SK-N-SH (cell line): ENCODE data around the gene FAM240B. TPM values are rescaled to one million over a fixed set of nuclear protein-coding genes. Genes with fewer than 3 reads are reported as not detected.

Experiments
- CTCF ChIA-PET: fragments of 300-600, 350-600 bp; formaldehyde crosslinking; extraction: SDS; loops from one replicate; lab custom pipeline; 2021; lab: Yijun Ruan, JAX
- POLR2A ChIA-PET: fragments of 350-600 bp; sonication (Branson Sonifier 250); formaldehyde crosslinking; extraction: SDS; loops from one replicate; lab custom pipeline; 2020; ENCODE audit warnings: antibody characterized with exemption, inconsistent platforms; lab: Yijun Ruan, JAX
- DNase-seq: peaks from one replicate; pipeline ENCODE4 v3.0.0; 2012
- H2AFZ ChIP-seq: fragments of 200-600 bp; sonication (generic); 2 replicates; pipeline ENCODE4 v1.8.1; 2016; ENCODE audit warnings: antibody characterized with exemption, mild to moderate bottlenecking, low read depth
- H3F3A ChIP-seq: fragments of 200-600 bp; sonication (generic); replicated peaks from 2 replicates; pipeline ENCODE3; 2016; ENCODE audit warnings: antibody characterized with exemption, mild to moderate bottlenecking; ENCODE audit not compliant: insufficient read depth
- H3K27ac ChIP-seq, 2 experiments: fragments of 200-500 bp in 1 of 2; fragments of 200-600 bp in 1 of 2; sonication (Bioruptor generic) in 1 of 2; sonication (generic), shearing (Covaris generic) in 1 of 2; 2 replicates each; pipeline versions ENCODE4 v1.5.1 to v1.6.1; 2014 to 2016; ENCODE audit warnings: low read depth in 2 of 2, inconsistent platforms in 1 of 2, low read length in 1 of 2, mild to moderate bottlenecking in 1 of 2, mixed read lengths in 1 of 2
- H3K27me3 ChIP-seq: fragments of 200-600 bp; sonication (generic), shearing (Covaris generic); 2 replicates; pipeline ENCODE4 v1.6.1; 2016; ENCODE audit warnings: mixed run types; ENCODE audit not compliant: insufficient read depth
- H3K36me3 ChIP-seq, 2 experiments: fragments of 200-500 bp in 1 of 2; fragments of 200-600 bp in 1 of 2; sonication (Bioruptor generic) in 1 of 2; sonication (generic) in 1 of 2; replicated peaks in 1 of 2; 2 replicates each; pipeline versions ENCODE3 to v1.5.1; 2014 to 2016; ENCODE audit warnings: low read length in 1 of 2, mild to moderate bottlenecking in 1 of 2; ENCODE audit not compliant: insufficient read depth in 2 of 2, control insufficient read depth in 1 of 2
- H3K4me1 ChIP-seq, 2 experiments: fragments of 200-500 bp in 1 of 2; fragments of 200-600 bp in 1 of 2; sonication (Bioruptor generic) in 1 of 2; sonication (generic), shearing (Covaris generic) in 1 of 2; 2 replicates each; pipeline versions ENCODE4 v1.5.1 to v1.6.1; 2014 to 2016; ENCODE audit warnings: low read depth in 1 of 2, low read length in 1 of 2, mixed run types in 1 of 2; ENCODE audit not compliant: insufficient read depth in 2 of 2, control insufficient read depth in 1 of 2
- H3K4me2 ChIP-seq: fragments of 200-600 bp; sonication (generic), shearing (Covaris generic); 2 replicates; pipeline ENCODE4 v1.6.1; 2017; ENCODE audit warnings: mixed run types
- H3K4me3 ChIP-seq, 2 experiments: fragments of 200-500 bp in 1 of 2; fragments of 200-600 bp in 1 of 2; sonication (Bioruptor generic) in 1 of 2; sonication (generic), shearing (Covaris generic) in 1 of 2; 2 replicates each; pipeline versions ENCODE4 v1.5.1 to v1.8.1; 2014 to 2016; ENCODE audit warnings: low read depth in 2 of 2, inconsistent platforms in 1 of 2, low read length in 1 of 2, mild to moderate bottlenecking in 1 of 2, mixed read lengths in 1 of 2, moderate library complexity in 1 of 2
- H3K79me2 ChIP-seq: fragments of 200-600 bp; sonication (generic); 2 replicates; pipeline ENCODE4 v1.8.1; 2017; ENCODE audit warnings: mild to moderate bottlenecking; ENCODE audit not compliant: insufficient read depth
- H3K9ac ChIP-seq: fragments of 200-600 bp; sonication (generic); 2 replicates; pipeline ENCODE4 v1.6.1; 2017; ENCODE audit warnings: mixed run types
- H3K9me2 ChIP-seq: fragments of 200-600 bp; sonication (generic); 2 replicates; pipeline ENCODE4 v1.6.1; 2017; ENCODE audit warnings: mixed run types
- H3K9me3 ChIP-seq: fragments of 200-600 bp; sonication (generic); 2 replicates; pipeline ENCODE4 v1.6.1; 2017; ENCODE audit warnings: mixed run types, mild to moderate bottlenecking, moderate library complexity
- H4K20me1 ChIP-seq: fragments of 200-600 bp; sonication (generic); 2 replicates; pipeline ENCODE4 v1.6.1; 2017; ENCODE audit warnings: mild to moderate bottlenecking, mixed run types; ENCODE audit not compliant: insufficient read depth
- EP300 ChIP-seq, 2 experiments: IDR thresholded peaks; 2 replicates each; pipeline versions ENCODE4 v1.4.0 to v1.6.1; 2012; ENCODE audit warnings: borderline replicate concordance in 1 of 2, low read depth in 1 of 2, low read length in 1 of 2
- FOSL2 ChIP-seq: IDR thresholded peaks from 2 replicates; pipeline ENCODE4 v1.4.0; 2012; ENCODE audit warnings: low read depth, mild to moderate bottlenecking, moderate library complexity, borderline replicate concordance
- GATA2 ChIP-seq: sonication (generic); formaldehyde crosslinking; IDR thresholded peaks from 2 replicates; pipeline ENCODE4 v1.5.0; 2020; ENCODE audit warnings: mild to moderate bottlenecking, missing genetic modification reagents
- NFIC ChIP-seq: IDR thresholded peaks from 2 replicates; pipeline ENCODE4 v1.4.0; 2012; ENCODE audit warnings: borderline replicate concordance
- RCOR1 ChIP-seq: fragments of 150-350 bp; IDR thresholded peaks from 2 replicates; pipeline ENCODE4 v1.6.1; 2017; ENCODE audit warnings: antibody characterized with exemption, low read length
- SMC3 ChIP-seq: IDR thresholded peaks from 2 replicates; pipeline ENCODE4 v1.6.1; 2012; ENCODE audit warnings: low read depth, low read length, improper control_type of control experiment
- TEAD4 ChIP-seq: IDR thresholded peaks from 2 replicates; pipeline ENCODE4 v1.4.0; 2012; ENCODE audit warnings: mild to moderate bottlenecking, borderline replicate concordance; ENCODE audit not compliant: insufficient read depth
- USF2 ChIP-seq: fragments of 150-350 bp; IDR thresholded peaks from 2 replicates; pipeline ENCODE4 v1.6.1; 2017; ENCODE audit warnings: antibody characterized with exemption, low read length, low read depth, borderline replicate concordance
- WGBS: methylation state at CpG from one replicate; pipeline ENCODE4 v1.1.6; 2017; ENCODE audit warnings: low lambda C conversion rate; 5-methylcytosine and 5-hydroxymethylcytosine counted together
- polyA plus RNA-seq, 3 experiments: library from polyadenylated mRNA; depleted of rRNA; stranded (reverse); fragments of >200 nt; gene quantifications; 2 replicates each; pipeline ENCODE4 v1.2.3, GENCODE V29; 2012
- TF ChIP-seq, protein P1 (sequence below): fragments of 200-600 bp; sonication (generic); IDR thresholded peaks from 2 replicates; pipeline ENCODE4 v1.6.1; 2017; ENCODE audit warnings: antibody characterized with exemption, mild to moderate bottlenecking, moderate library complexity
- TF ChIP-seq, protein P2 (sequence below): fragments of 150-350 bp; IDR thresholded peaks from 2 replicates; pipeline ENCODE4 v1.6.1; 2016; ENCODE audit warnings: mild to moderate bottlenecking, low read depth, low read length

The FAM240B gene
- polyA plus RNA-seq, 1 of the 3 experiments (the other 2 are of a cell fraction) = not detected

DNA sequence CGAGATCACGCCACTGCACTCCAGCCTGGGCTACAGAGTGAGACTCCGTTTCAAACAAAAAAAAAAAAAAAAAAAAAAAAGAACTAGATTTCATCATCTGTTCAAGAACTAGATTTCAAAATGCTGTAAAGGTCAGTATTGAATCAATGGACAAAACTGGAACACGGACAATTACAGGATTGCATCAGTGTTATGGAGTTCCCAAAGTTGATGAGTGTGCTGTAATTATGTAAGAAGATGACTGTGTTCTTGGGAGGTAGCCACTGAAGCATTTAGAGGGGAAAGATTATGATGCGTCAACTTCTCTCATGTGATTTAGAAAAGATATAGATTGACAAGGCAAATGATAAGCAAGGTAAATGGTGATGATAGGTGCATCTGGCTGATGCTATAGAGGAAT is 6.5 kb downstream of the FAM240B start (continued):
- TF ChIP-seq NFIC = no peak
- TF ChIP-seq EP300 (IDR thresholded peaks at IDR 0.05; ENCODE audit: borderline replicate concordance in 1 of 2, low read depth in 1 of 2, low read length in 1 of 2) = no peak
- TF ChIP-seq RCOR1 = no peak
- TF ChIP-seq FOSL2 = no peak
- TF ChIP-seq USF2 = no peak

GRCh38 chr9:38708759-38709158 is 11.2 kb downstream of the FAM240B start:
- Histone ChIP-seq H3K4me2 (no peak overlapping the region), H3K9ac (no peak overlapping the region), H3K79me2 (no peaks in the 10 kb centered on the region), H3K27ac (peak overlapping the region in 1 of 2 experiments; percentile 60; a peak in 2 of 4 replicates), H3K4me1 (peaks cover 0 to 25% of the 10 kb centered on the region in 2 experiments; a peak in 2 of 4 replicates), H3K9me2 (no peaks in the 10 kb centered on the region), H4K20me1 (no peaks in the 10 kb centered on the region), H3F3A (no peaks in the 10 kb centered on the region), H2AFZ (no peak overlapping the region), H3K27me3 (no peaks in the 10 kb centered on the region), H3K4me3 (no peak overlapping the region), H3K9me3 (no peaks in the 10 kb centered on the region), H3K36me3 (no peaks in the 10 kb centered on the region)
- ChIA-PET POLR2A (no interaction called here), CTCF (interaction anchor here (0.8 to 1.1 kb wide), 3 partner anchors 12 to 24 kb away, joined by 3 read pairs; no protein-coding TSS in a partner anchor)
- WGBS = 16% methylated on average over 3 of the region's 3 CpGs
- TF ChIP-seq TEAD4 = no peak
- no peak for TF ChIP-seq SMC3
- TF ChIP-seq, protein P1, sequence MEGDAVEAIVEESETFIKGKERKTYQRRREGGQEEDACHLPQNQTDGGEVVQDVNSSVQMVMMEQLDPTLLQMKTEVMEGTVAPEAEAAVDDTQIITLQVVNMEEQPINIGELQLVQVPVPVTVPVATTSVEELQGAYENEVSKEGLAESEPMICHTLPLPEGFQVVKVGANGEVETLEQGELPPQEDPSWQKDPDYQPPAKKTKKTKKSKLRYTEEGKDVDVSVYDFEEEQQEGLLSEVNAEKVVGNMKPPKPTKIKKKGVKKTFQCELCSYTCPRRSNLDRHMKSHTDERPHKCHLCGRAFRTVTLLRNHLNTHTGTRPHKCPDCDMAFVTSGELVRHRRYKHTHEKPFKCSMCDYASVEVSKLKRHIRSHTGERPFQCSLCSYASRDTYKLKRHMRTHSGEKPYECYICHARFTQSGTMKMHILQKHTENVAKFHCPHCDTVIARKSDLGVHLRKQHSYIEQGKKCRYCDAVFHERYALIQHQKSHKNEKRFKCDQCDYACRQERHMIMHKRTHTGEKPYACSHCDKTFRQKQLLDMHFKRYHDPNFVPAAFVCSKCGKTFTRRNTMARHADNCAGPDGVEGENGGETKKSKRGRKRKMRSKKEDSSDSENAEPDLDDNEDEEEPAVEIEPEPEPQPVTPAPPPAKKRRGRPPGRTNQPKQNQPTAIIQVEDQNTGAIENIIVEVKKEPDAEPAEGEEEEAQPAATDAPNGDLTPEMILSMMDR = no peak
- peak; percentile 56 for TF ChIP-seq GATA2 (CRISPR knock-in tag)
- TF ChIP-seq, protein P2, sequence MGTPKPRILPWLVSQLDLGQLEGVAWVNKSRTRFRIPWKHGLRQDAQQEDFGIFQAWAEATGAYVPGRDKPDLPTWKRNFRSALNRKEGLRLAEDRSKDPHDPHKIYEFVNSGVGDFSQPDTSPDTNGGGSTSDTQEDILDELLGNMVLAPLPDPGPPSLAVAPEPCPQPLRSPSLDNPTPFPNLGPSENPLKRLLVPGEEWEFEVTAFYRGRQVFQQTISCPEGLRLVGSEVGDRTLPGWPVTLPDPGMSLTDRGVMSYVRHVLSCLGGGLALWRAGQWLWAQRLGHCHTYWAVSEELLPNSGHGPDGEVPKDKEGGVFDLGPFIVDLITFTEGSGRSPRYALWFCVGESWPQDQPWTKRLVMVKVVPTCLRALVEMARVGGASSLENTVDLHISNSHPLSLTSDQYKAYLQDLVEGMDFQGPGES = no peak
- DNase-seq = peak; percentile 37
